Spleen (tissue), 11 donors: ENCODE measurements around the gene C1orf146. TPM values are rescaled to one million over a fixed set of nuclear protein-coding genes. Genes with fewer than 3 reads are reported as not detected.

ENCODE experiments used
- DNase-seq: peaks from one replicate; pipeline ENCODE4 v3.0.0-alpha.2; 2020
- H3K27ac ChIP-seq, 8 donors: fragments of 200-600 bp; sonication (generic) in 7 of 8; 1 replicate in 4 of 8; 2 replicates in 4 of 8; pipeline versions ENCODE4 v1.5.0 to v1.8.0; 2016 to 2021; ENCODE audit warnings: inconsistent platforms in 4 of 8, mild to moderate bottlenecking in 4 of 8, moderate library complexity in 1 of 8
- H3K27me3 ChIP-seq, 7 donors: fragments of 200-600 bp; sonication (generic) in 6 of 7; replicated peaks in 1 of 7; 1 replicate in 4 of 7; 2 replicates in 3 of 7; pipeline versions ENCODE4 v1.5.0 to v1.8.0; 2016 to 2021; ENCODE audit warnings: inconsistent platforms in 3 of 7, mild to moderate bottlenecking in 1 of 7
- H3K36me3 ChIP-seq, 6 donors: fragments of 200-600 bp; sonication (generic) in 5 of 6; 1 replicate in 4 of 6; 2 replicates in 2 of 6; pipeline versions ENCODE4 v1.5.0 to v1.8.0; 2016 to 2021; ENCODE audit warnings: inconsistent platforms in 2 of 6
- H3K4me1 ChIP-seq, 6 donors: fragments of 200-600 bp; sonication (generic) in 5 of 6; 1 replicate in 3 of 6; 2 replicates in 3 of 6; pipeline versions ENCODE4 v1.5.0 to v1.8.0; 2016 to 2021; ENCODE audit warnings: inconsistent platforms in 3 of 6
- H3K4me3 ChIP-seq, 8 donors: fragments of 200-600 bp; sonication (generic) in 7 of 8; 1 replicate in 4 of 8; 2 replicates in 4 of 8; pipeline versions ENCODE4 v1.5.0 to v1.8.0; 2016 to 2021; ENCODE audit warnings: inconsistent platforms in 4 of 8, mild to moderate bottlenecking in 4 of 8, moderate library complexity in 2 of 8
- H3K9me3 ChIP-seq, 8 donors: fragments of 200-600 bp; sonication (generic) in 7 of 8; 1 replicate in 4 of 8; 2 replicates in 4 of 8; pipeline versions ENCODE4 v1.5.0 to v1.8.0; 2016 to 2021; ENCODE audit warnings: inconsistent platforms in 4 of 8
- POLR2A ChIP-seq, 3 donors: fragments of 450-650 bp; IDR thresholded peaks; one replicate each; pipeline ENCODE4 v1.5.1; 2017; ENCODE audit warnings: antibody characterized with exemption in 3 of 3, mild to moderate bottlenecking in 1 of 3
- POLR2AphosphoS5 ChIP-seq, 3 donors: sonication (generic); formaldehyde crosslinking; IDR thresholded peaks; one replicate each; pipeline ENCODE4 v1.5.1; 2017; ENCODE audit warnings: antibody characterized with exemption in 3 of 3
- WGBS, 5 donors: extraction: QIAGEN DNeasy Blood & Tissue Kit in 3 of 5; methylation state at CpG; one replicate each; pipeline versions ENCODE4 v1.1.5 to v1.1.7; 2013 to 2018; 5-methylcytosine and 5-hydroxymethylcytosine counted together
- intact Hi-C: fragments of 100-400 bp; cut with DNase I; formaldehyde crosslinking; loops from one replicate; pipeline ENCODE4 v1.15.0; 2023; ENCODE audit warnings: low total_unique reads
- polyA plus RNA-seq, 3 donors: library from polyadenylated mRNA; stranded (reverse); fragments of 200-250 nt; gene quantifications; one replicate each; pipeline ENCODE4 v1.2.1, GENCODE V29; 2013
- total RNA-seq, 7 donors: library from RNA; depleted of rRNA in 3 of 7; stranded (reverse); fragments of >200 nt in 3 of 7; fragmentation: NEBNext Ultra II Directional in 4 of 7; extraction: Animal tissue kit (Norgen Biotek cat#: 25700) in 4 of 7; gene quantifications; one replicate each; pipeline versions ENCODE4 v1.1.0 to v1.2.1, GENCODE V29; 2016 to 2021
- TF ChIP-seq, protein P1 (sequence below), 11 experiments: fragments of 200-600 bp in 7 of 11; fragments of 450-650 bp in 4 of 11; sonication (generic) in 4 of 11; IDR thresholded peaks in 8 of 11; conservative IDR thresholded peaks in 3 of 11; 1 replicate in 7 of 11; 2 replicates in 4 of 11; pipeline versions ENCODE4 v1.4.0 to v1.8.0; 2016 to 2021; ENCODE audit warnings: antibody characterized with exemption in 11 of 11, inconsistent platforms in 4 of 11, mild to moderate bottlenecking in 1 of 11
- donor health status: healthy with polysubstance abuse.
- donor health status: DM: no; HTN: no; CAD: no; lungs with moderate emphysema.
- donor health status: DM: no; HTN: no; CAD: no.
- donor health status: Bipolar disorder and iron deficiency.
- donor health status: healthy.
- donor health status: DM: no; HTN: no; CAD: no.
- donor health status: DM: yes; HTN: yes; CAD: no.

Gene C1orf146
- total and polyA plus RNA-seq, 10 donors = not detected

DNA sequence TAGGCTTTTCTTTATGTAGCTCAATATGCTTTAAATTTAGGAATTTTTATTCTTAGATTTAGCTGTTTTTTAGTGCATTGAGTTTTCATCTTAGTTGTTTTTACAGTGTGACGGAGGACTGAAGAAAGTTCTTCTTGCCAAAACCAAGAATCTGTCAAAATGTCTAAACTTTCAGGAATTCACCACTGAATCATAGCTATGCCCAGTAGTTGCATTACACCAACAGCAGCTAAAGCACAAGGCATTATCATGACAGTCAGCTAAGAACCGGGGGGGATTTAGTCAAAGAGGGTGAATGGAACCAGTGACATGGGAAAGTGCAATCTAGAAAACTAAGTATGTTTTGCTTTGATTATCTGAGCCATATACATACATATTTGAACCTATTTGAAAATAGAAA, 6.5 kb upstream of the C1orf146 start:
- Histone ChIP-seq H3K9me3 (peaks cover 0 to 12% (median 5%) of the 10 kb centered on the region in 8 donors), H3K36me3 (no peaks in the 10 kb centered on the region), H3K4me3 (no peak overlapping the region), H3K27me3 (no peaks in the 10 kb centered on the region), H3K4me1 (no peaks in the 10 kb centered on the region), H3K27ac (no peak overlapping the region)
- DNase-seq = no peak
- intact Hi-C loops = no loop called here
- TF ChIP-seq POLR2A (IDR thresholded peaks at IDR 0.05) (no peak), POLR2AphosphoS5 (IDR thresholded peaks at IDR 0.05) (no peak)
- TF ChIP-seq, protein P1, sequence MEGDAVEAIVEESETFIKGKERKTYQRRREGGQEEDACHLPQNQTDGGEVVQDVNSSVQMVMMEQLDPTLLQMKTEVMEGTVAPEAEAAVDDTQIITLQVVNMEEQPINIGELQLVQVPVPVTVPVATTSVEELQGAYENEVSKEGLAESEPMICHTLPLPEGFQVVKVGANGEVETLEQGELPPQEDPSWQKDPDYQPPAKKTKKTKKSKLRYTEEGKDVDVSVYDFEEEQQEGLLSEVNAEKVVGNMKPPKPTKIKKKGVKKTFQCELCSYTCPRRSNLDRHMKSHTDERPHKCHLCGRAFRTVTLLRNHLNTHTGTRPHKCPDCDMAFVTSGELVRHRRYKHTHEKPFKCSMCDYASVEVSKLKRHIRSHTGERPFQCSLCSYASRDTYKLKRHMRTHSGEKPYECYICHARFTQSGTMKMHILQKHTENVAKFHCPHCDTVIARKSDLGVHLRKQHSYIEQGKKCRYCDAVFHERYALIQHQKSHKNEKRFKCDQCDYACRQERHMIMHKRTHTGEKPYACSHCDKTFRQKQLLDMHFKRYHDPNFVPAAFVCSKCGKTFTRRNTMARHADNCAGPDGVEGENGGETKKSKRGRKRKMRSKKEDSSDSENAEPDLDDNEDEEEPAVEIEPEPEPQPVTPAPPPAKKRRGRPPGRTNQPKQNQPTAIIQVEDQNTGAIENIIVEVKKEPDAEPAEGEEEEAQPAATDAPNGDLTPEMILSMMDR (IDR thresholded peaks at IDR 0.05 in 8 of 11, conservative IDR thresholded peaks at IDR 0.05 in 3 of 11) = no peak
- 89 to 96% (median 91%) methylated on average over 2 of the region's 2 CpGs for WGBS, 5 donors

DNA sequence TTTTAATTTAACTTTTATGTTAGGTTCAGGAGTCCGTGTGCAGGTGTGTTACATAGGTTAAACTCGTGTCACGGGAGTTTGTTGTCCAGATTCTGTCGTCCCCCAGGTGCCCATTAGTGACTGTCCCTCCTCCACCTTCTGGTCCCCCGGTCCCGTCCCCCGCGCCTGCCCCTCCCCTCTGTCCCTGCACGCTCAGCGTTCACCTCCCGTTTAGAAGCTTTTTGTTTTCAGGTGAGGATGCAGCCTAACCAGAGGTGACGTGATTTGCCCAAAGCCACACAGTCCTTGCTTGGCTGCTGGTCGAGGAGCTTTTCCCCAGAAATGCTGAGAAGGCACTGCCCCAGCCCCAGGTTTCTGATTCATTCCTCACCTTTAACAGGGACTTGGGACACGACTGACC, 844 bp downstream of the C1orf146 start:
- TF ChIP-seq, protein P1 (IDR thresholded peaks at IDR 0.05 in 8 of 11, conservative IDR thresholded peaks at IDR 0.05 in 3 of 11) = no peak
- TF ChIP-seq POLR2A (IDR thresholded peaks at IDR 0.05) = no peak
- Histone ChIP-seq H3K4me1 (no peaks in the 10 kb centered on the region), H3K27me3 (no peaks in the 10 kb centered on the region), H3K4me3 (no peak overlapping the region), H3K36me3 (no peaks in the 10 kb centered on the region), H3K27ac (no peak overlapping the region), H3K9me3 (no peaks in the 10 kb centered on the region)
- DNase-seq = no peak
- intact Hi-C loops = no loop called here
- 83 to 90% (median 87%) methylated on average over 14 of the region's 14 CpGs for WGBS, 5 donors

DNA sequence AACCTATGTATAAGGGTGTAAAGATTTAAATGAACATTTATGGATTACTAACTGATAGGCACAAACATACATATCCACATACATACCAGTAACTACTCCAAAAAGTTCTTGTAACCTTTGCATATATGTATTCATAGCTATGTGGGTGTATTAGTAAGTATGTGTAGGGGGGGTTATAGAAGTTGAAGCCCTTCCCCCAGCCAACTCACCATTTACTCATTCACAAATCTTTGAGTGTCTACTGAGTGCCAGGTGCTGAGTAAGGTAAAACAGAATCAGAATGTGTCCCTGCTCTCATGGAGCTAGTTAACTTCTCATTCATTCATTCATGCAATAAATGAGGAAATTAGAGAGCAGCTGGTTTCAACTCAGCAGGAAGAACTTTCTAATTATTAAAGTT, 1.3 kb downstream of the C1orf146 start:
- TF ChIP-seq POLR2AphosphoS5 (IDR thresholded peaks at IDR 0.05) = no peak
- no peak for TF ChIP-seq POLR2A (IDR thresholded peaks at IDR 0.05)
- TF ChIP-seq, protein P1 (IDR thresholded peaks at IDR 0.05 in 8 of 11, conservative IDR thresholded peaks at IDR 0.05 in 3 of 11) = no peak
- intact Hi-C loops = no loop called here
- Histone ChIP-seq H3K27me3 (no peaks in the 10 kb centered on the region), H3K36me3 (no peaks in the 10 kb centered on the region), H3K4me3 (no peak overlapping the region), H3K4me1 (no peaks in the 10 kb centered on the region), H3K27ac (no peak overlapping the region), H3K9me3 (no peaks in the 10 kb centered on the region)
- DNase-seq = no peak

- 83 to 91% (median 89%) methylated on average over 3 of the region's 3 CpGs for WGBS, 5 donors
- H3K36me3 ChIP-seq = no peaks in the 10 kb centered on the region
- intact Hi-C loops = no loop called here
- H3K9me3 ChIP-seq = no peaks in the 10 kb centered on the region
- no peaks in the 10 kb centered on the region for H3K4me1 ChIP-seq
- TF ChIP-seq POLR2A (IDR thresholded peaks at IDR 0.05) (no peak), POLR2AphosphoS5 (IDR thresholded peaks at IDR 0.05) (no peak)
- TF ChIP-seq, protein P1 (IDR thresholded peaks at IDR 0.05 in 8 of 11, conservative IDR thresholded peaks at IDR 0.05 in 3 of 11) = no peak
- DNase-seq = no peak
- H3K4me3 ChIP-seq = no peak overlapping the region
- no peaks in the 10 kb centered on the region for H3K27me3 ChIP-seq
- no peak overlapping the region for H3K27ac ChIP-seq
Measured at GRCh38 chr1:92228401-92228800, 10.7 kb downstream of the C1orf146 start.
